B cell (primary cell): ENCODE results near the gene ADAMTS13.

Experiments
- CTCF ChIP-seq: fragments of 200-600 bp; IDR thresholded peaks from one replicate; pipeline ENCODE4 v1.8.0; 2022; ENCODE audit warnings: antibody characterized with exemption, mild to moderate bottlenecking
- EZH2 ChIP-seq: IDR thresholded peaks from 2 replicates; pipeline ENCODE4 v1.6.1; 2012; ENCODE audit warnings: borderline replicate concordance, low read depth, mild to moderate bottlenecking, moderate library complexity, low read length; ENCODE audit not compliant: insufficient read depth, poor library complexity, severe bottlenecking

GRCh38 chr9:133490201-133490681 is 68.1 kb downstream of the ADAMTS13 start:
- TF ChIP-seq CTCF (no peak), EZH2 (no peak)
